A172 (cell line): ENCODE results near the gene TENM3. TPM values are rescaled to one million over a fixed set of nuclear protein-coding genes. Genes with fewer than 3 reads are reported as not detected.

Source experiments
- DNase-seq: peaks from one replicate; pipeline ENCODE4 v3.0.0-alpha.2; 2015; ENCODE audit warnings: low spot score
- total RNA-seq: library from RNA; depleted of rRNA; stranded (reverse); fragments of >200 nt; shearing (Covaris generic); gene quantifications from 2 replicates; pipeline ENCODE4 v1.2.3, GENCODE V29; 2014

Gene TENM3
- total RNA-seq, 1 experiment from 2014 or later, result 92.1 TPM

DNA sequence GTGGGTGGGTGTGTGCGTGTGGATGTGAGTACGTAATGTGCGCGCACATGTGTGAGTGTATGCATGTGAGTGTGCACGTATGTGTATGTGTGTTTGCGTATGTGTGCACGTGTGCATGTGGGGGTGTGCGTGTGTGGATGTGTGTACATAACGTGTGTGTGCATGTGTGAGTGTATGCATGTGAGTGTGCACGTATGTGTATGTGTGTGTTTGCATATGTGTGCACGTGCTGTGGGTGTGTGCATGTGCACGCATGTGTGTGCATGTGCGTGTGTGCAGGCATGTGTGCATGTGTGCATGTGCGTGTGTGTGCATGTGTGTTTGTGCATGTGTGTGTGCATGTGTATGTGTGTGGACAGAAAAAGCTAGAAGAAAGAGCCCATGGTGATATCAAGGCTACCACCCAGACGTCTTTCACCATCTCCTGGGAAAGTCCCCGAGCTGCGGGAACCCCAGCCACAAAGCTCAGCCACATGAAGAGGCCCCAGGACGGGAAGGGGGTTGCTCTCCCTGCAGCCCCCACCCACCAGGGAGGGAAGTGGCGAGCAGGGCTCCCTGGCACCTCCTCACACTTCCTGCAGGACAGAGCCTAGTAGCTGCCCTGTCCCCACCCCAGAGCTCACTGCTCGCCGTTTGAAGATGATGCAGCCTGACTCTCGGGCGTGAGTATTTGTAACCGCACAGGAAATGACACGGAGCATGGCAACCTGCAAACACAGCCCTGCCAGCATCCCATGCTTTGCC lies 565.6 kb downstream of the TENM3 start:
- DNase-seq, result peak; percentile 94

DNA sequence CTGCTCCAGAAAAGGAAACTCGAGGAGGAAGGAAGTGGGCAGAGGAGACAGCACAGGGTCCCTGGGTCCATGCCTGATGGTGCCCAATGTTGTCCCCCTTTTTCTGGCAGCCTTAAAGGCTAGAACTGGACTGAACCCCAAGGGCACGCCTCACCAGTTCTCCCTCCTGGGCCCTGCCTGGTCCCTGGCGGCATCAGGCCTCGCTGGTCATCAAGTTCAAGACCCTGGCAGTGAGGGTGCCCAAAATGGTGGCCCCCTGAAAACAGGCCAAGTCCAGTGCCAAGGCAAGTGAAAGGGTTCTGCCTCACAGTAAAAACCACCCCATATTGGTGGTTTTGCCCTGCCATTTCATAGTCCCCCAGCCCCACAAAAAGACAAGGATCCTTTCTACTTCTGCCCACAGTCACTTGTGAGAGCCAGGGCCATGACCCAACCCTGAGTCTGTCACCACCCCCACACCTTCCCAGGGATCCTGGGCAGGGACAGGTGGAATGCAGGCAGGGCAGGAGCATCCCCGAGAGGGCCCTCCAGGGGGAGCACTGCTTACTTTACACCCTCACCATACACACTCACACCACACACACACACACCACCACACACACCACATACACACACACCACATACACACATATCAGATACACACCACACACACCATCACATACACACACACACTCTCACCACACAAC lies 566.4 kb downstream of the TENM3 start:
- peak; percentile 64 for DNase-seq

DNA sequence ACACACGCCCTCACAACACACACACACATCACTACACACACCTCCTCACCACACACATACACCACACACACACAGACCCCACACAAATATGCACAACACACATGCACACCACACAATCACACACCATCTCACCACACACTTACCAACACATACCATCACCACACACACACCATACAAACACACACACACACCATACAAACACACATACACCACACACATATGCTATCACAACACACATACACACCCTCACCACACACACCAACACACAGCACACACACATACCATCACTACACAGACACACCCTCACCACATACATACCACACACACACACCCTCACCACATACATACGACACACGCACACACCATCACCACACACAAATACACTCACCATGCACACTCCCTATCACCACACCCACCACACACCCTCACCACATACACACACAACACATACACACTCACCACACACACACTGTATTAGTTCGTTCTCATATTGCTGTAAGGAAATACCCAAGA lies 567.0 kb downstream of the TENM3 start:
- DNase-seq, result no peak

DNA sequence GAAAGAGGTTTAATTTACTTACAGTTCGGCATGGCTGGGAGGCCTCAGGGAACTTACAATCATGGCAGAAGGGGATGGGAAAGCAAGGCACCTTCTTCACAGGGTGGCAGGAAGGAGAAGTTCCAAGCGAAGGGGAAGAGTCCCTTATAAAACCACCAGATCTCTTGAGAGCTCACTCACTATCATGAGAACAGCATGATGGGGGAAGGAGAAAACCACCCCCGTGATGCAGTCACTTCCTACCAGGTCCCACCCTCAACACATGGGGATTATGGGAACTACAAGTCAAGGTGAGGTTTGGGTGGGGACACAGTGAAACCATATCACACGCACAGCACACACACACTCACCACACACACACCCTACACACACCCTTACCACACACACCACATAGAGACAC lies 569.7 kb downstream of the TENM3 start:
- DNase-seq, result peak; percentile 30

DNA sequence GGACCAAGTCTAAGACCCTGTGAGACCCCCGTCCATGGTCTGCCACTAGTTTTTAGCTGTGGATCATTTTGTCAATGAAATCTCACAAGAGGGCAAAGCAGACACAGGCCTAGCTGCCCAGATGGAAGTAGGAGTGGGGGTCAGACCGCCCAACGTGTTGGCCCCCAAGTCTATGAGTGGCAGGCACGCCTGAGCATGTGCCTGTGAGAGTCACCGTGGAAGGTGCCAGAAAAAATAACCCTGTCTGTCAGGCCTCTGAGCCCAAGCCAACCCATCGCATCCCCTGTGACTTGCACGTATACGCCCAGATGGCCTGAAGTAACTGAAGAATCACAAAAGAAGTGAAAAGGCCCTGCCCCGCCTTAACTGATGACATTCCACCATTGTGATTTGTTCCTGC lies 570.9 kb downstream of the TENM3 start:
- peak; percentile 87 for DNase-seq

- DNase-seq, result no peak
Observed at GRCh38 chr4:182818926-182819730, 575.9 kb downstream of the TENM3 start.

GRCh38 chr4:182819751-182820150 lies 576.5 kb downstream of the TENM3 start:
- no peak for DNase-seq

GRCh38 chr4:182822554-182822953 lies 579.4 kb downstream of the TENM3 start:
- no peak for DNase-seq

DNA sequence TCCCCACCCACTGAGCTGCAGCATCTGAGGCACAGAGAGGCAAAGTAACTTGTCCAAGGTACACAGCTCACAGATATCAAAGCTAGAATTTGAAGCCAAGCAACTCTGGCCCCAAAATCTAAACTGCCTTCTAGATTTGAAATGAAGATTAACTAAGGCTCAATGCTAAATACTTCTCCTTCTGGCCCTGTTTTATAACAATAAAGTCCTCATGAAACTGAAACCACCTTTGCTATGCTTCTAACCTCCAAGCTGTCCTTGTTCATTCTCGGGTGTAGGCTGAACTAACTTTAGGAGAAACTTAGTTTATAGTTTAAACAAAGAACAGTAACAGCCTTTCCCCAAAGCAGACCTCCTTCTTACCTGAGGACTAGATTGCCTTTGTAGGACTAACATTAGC lies 580.4 kb downstream of the TENM3 start:
- DNase-seq, result no peak

DNA sequence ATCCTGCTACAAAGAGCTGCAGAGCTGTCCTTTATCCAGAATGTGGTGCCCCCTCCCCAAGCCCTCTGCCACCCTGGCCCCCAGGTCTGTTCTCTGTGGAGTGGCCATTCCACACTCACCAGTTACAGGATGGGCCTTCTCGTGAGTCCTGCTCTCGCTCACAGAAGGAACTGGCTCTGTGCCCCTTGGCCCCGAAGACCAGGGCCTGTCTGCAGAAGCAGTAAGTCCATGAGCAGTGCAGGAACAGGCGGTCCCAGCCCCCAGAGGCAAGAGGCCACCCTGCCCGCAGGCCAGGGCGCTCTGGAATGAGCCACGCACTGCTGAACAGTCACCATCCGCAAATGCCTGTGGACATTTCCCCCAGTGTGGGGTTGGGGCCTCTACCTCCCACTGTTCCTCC lies 581.8 kb downstream of the TENM3 start:
- no peak for DNase-seq

DNA sequence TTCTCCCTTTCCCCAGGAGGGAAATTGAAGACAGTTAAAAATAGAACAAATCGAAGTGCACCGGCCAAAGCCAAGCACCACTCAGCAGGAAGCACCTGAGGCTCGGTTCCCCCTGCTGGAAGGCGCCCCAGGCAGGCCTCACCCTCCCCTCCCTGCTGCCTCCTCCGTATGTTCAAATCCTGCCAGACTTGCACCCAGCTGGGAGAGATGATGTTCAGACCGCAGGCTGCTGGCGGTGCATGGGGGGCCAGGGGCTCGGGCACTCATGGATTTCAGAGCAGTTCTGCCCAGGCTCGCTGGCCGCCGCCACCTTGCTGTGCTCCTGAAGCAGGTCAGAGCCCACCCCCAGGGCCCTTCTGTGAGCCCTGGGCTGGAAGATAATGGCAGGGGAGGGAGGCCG lies 582.6 kb downstream of the TENM3 start:
- DNase-seq, result no peak

DNA sequence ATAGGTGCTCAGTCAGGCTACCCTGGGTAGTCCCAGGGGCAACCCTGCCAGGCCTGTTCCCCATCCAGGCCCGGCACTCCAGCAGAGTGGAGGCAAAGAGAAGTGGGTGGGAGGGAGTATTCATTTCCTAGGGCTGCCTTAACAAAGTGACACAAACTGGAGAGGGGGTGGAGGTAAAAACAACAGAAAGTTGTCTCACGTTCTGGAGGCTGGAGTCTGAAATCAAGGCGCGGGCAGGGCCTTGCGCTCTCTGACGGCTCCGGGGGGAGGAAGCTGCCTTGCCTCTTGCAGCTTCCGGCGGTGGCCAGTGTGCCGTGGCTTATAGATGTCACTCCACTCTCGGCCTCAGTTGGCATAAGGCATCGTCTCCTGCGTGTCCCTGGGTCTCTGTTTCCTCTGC lies 583.2 kb downstream of the TENM3 start:
- DNase-seq, result no peak

DNA sequence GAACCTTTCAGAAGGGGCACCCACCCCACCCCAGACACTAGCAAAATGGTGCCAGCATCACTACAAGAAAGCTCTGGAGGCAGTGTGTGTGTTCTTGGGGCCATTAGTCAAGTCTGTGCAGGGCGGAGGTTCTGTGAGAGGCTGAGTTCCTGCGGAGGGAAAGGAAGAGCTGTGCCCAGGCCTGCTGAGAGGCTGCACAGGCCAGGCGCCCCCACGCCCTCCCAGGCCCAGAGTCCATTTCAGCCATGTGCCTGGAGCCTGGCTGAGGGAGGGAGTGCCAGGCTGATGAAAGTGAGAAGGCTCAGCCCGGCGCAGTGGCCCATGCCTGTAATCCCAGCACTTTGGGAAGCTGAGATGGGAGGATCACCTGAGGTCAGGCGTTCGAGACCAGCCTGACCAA lies 584.0 kb downstream of the TENM3 start:
- DNase-seq, result no peak

DNA sequence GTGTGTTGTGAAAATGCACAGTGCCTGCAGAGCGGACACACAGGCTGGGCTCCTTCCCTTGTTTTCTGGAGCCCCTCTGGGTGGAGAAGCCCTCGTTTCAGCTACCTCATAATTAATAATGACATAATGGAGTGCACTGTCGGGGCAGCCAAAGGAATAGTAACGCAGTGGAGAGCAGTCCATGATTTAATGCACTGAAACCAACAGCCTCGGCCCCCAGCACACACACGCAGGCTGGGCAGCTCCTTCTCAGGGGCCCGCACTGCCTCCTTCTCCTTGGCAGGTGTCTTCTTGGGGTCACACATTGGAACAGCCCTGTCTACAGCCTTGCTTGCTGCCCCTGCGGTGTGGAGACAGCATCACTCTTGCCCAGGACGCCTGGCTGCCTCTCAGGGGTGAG lies 584.8 kb downstream of the TENM3 start:
- no peak for DNase-seq

DNA sequence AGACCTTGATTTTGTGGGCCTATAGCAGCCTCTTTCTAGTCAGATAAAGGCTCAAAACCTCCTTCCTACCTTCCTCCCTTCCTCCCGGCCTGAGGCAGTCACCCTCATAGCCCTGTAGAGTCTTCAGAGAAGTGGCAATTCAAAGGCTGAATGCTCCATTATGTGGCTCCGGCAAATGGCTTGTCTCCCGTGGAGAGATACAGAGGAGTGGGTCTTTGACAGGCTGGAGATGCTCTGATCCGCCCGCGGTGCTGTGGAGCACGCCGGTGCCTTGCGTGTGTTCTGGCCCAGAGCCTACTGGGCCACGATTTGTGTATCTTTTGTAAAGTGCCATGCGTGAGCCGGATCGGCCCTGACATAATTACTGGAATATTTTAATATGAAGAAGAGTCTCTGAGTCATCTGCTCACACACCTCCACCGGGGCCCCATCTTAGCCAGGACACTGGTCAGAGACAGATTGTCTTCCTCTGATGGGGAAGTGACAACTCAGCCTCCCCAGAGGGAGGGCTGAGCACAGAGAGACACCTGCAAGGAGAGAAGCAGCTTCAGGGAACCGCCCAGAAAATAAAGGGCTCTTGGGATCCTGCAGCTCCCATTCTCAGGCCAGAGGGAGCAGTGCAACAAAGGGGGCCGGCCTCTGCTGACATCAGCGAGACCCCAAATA lies 585.3 kb downstream of the TENM3 start:
- no peak for DNase-seq

- DNase-seq, result no peak
Observed at GRCh38 chr4:182829196-182829595, 586.0 kb downstream of the TENM3 start.

- no peak for DNase-seq
Observed at GRCh38 chr4:182831376-182831775, 588.2 kb downstream of the TENM3 start.

GRCh38 chr4:182832352-182833120 lies 589.3 kb downstream of the TENM3 start:
- DNase-seq, result no peak

DNA sequence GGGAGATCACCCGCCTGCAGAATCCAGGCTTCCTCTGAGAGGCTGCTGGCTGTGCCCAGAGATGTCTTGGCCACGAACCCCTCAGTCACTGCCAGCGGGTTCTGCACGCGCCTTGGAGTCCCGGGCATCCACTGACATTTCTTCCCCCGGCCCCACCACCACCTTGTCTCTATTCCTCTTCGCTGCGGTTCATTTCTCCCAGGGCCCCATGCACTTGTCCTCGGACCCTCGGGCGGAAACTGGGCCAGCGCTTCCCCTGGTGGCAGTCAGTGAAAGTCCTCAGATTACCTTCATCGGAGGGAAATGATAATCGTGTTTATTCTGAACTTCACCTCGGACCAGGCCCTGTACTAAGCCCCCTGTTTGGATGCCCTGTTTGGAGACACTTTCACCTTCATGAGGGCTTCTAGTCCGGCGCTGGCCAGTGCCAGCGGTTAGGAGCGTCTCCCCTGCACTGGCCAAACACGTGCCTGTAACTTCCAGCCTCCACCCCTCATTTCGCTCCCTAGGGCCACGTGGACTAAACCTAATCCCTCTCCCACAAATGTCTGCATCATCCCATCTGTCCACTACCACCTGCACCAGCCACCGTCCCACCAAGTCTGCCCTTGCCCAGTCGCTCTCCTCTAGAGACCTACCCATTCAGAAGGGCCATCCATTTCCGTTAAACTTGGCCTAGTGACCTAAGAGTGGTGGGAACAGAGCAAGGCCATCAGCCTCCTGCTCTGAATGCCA lies 592.0 kb downstream of the TENM3 start:
- DNase-seq, result no peak

- no peak for DNase-seq
Observed at GRCh38 chr4:182837831-182838230, 594.6 kb downstream of the TENM3 start.
